ENCODE measurements around the gene LIN54. TPM values are rescaled to one million over a fixed set of nuclear protein-coding genes. Genes with fewer than 3 reads are reported as not detected.

The LIN54 gene
- total and polyA plus RNA-seq, 12 donors = 1.4 to 18.2 (median 9.8) TPM

- Histone ChIP-seq H3K4me1 (replicated peaks in 1 of 2) (peaks cover 0 to 23% of the 10 kb centered on the region in 2 donors), H3K4me3 (peak within 1 kb of the TSS; percentile 51 to 86 (median 73)), H3K27ac (peak within 1 kb of the TSS; percentile 64 to 95 (median 92)), H3K27me3 (no peaks in the 10 kb centered on the region), H3K9me3 (replicated peaks in 1 of 3) (no peaks in the 10 kb centered on the region), H3K36me3 (replicated peaks in 1 of 2) (no peaks in the 10 kb centered on the region)
- intact Hi-C loops (cut with DNase I) = no loop called here
- TF ChIP-seq POLR2A (IDR thresholded peaks at IDR 0.05) (peak; percentile 71 to 92), CTCF (IDR thresholded peaks at IDR 0.05) (peak in 5 of 6 experiments; percentile 40 to 72 (median 48))
- WGBS, 4 donors = 0 to 1% (median 0%) methylated on average over 32 to 39 of the region's 39 CpGs
- peak; percentile 96 to 100 (median 99) for DNase-seq
Measured at GRCh38 chr4:83034630-83035494, 24.2 kb upstream of the LIN54 start, which contains the start of gene COPS4. COPS4 (plus strand) TSS chr4:83035183; CDS start chr4:83035225, 42 bp downstream.

GRCh38 chr4:83029688-83030087, 19.1 kb upstream of the LIN54 start:
- no peaks in the 10 kb centered on the region for H3K9me3 ChIP-seq (replicated peaks in 1 of 3)
- intact Hi-C loops (cut with DNase I) = no loop called here
- WGBS, 4 donors = 51 to 70% (median 63%) methylated on average over 1 of the region's 1 CpG
- no peaks in the 10 kb centered on the region for H3K4me1 ChIP-seq (replicated peaks in 1 of 2)
- H3K27me3 ChIP-seq = no peaks in the 10 kb centered on the region
- DNase-seq = no peak
- no peak overlapping the region for H3K27ac ChIP-seq
- TF ChIP-seq POLR2A (IDR thresholded peaks at IDR 0.05) = no peak
- no peak overlapping the region for H3K4me3 ChIP-seq
- no peaks in the 10 kb centered on the region for H3K36me3 ChIP-seq (replicated peaks in 1 of 2)

GRCh38 chr4:83028976-83029375, 18.4 kb upstream of the LIN54 start:
- no peaks in the 10 kb centered on the region for H3K36me3 ChIP-seq (replicated peaks in 1 of 2)
- no peaks in the 10 kb centered on the region for H3K4me1 ChIP-seq (replicated peaks in 1 of 2)
- H3K27ac ChIP-seq = no peak overlapping the region
- 40 to 54% (median 51%) methylated on average over 3 of the region's 3 CpGs for WGBS, 4 donors
- TF ChIP-seq CTCF (IDR thresholded peaks at IDR 0.05) = no peak
- TF ChIP-seq POLR2A (IDR thresholded peaks at IDR 0.05) = no peak
- intact Hi-C loops (cut with DNase I) = no loop called here
- no peaks in the 10 kb centered on the region for H3K27me3 ChIP-seq
- no peaks in the 10 kb centered on the region for H3K9me3 ChIP-seq (replicated peaks in 1 of 3)
- no peak for DNase-seq
- H3K4me3 ChIP-seq = no peak overlapping the region

GRCh38 chr4:83025563-83025962, 14.9 kb upstream of the LIN54 start:
- Histone ChIP-seq H3K27me3 (no peaks in the 10 kb centered on the region), H3K4me3 (no peak overlapping the region), H3K4me1 (replicated peaks in 1 of 2) (no peaks in the 10 kb centered on the region), H3K27ac (no peak overlapping the region), H3K36me3 (replicated peaks in 1 of 2) (no peaks in the 10 kb centered on the region), H3K9me3 (replicated peaks in 1 of 3) (no peaks in the 10 kb centered on the region)
- no peak for TF ChIP-seq POLR2A (IDR thresholded peaks at IDR 0.05)
- no peak for TF ChIP-seq CTCF (IDR thresholded peaks at IDR 0.05)
- intact Hi-C loops (cut with DNase I) = no loop called here
- no peak for DNase-seq
